Urinary bladder (tissue), 2 donors: ENCODE measurements around the gene CDNF. TPM values are rescaled to one million over a fixed set of nuclear protein-coding genes. Genes with fewer than 3 reads are reported as not detected.

Experiments used
- polyA plus RNA-seq: library from polyadenylated mRNA; stranded (reverse); fragments of 200-250 nt; gene quantifications from one replicate; pipeline ENCODE4 v1.2.3, GENCODE V29; 2013
- total RNA-seq: library from RNA; depleted of rRNA; stranded (reverse); fragments of >200 nt; gene quantifications from one replicate; pipeline ENCODE4 v1.2.3, GENCODE V29; 2014
- donor health status: healthy.

The CDNF gene
- total and polyA plus RNA-seq, 2 donors, result 0.86 to 1.9 TPM

Other genes starting within 250 kb of the CDNF start
- gene FAM107B, start 63.1 kb downstream of the CDNF start, total RNA-seq, result 40.2 TPM
- 13.6 TPM for gene FAM107B, start 63.1 kb downstream of the CDNF start, polyA plus RNA-seq
- 16.6 TPM for gene HSPA14, start 269 bp upstream of the CDNF start, total RNA-seq
- gene HSPA14, start 269 bp upstream of the CDNF start, polyA plus RNA-seq, result 10.1 TPM
- gene MSANTD7, start 269 bp upstream of the CDNF start, total RNA-seq, result 17.3 TPM
- 6.9 TPM for gene MSANTD7, start 269 bp upstream of the CDNF start, polyA plus RNA-seq
- 24.0 TPM for gene SUV39H2, start 40.8 kb upstream of the CDNF start, total RNA-seq
- gene SUV39H2, start 40.8 kb upstream of the CDNF start, polyA plus RNA-seq, result 5.1 TPM
- 19.5 TPM for gene DCLRE1C, start 116.1 kb upstream of the CDNF start, total RNA-seq
- gene DCLRE1C, start 116.1 kb upstream of the CDNF start, polyA plus RNA-seq, result 7.1 TPM
- not detected for gene MEIG1, start 121.4 kb upstream of the CDNF start, total RNA-seq
- gene MEIG1, start 121.4 kb upstream of the CDNF start, polyA plus RNA-seq, result 0.22 TPM
- not detected for gene OLAH, start 205.9 kb upstream of the CDNF start, total RNA-seq
- gene OLAH, start 205.9 kb upstream of the CDNF start, polyA plus RNA-seq, result 0.47 TPM